IMR-90 (cell line): ENCODE data around the gene IDH3B. TPM values are rescaled to one million over a fixed set of nuclear protein-coding genes. Genes with fewer than 3 reads are reported as not detected.

Experiments
- ATAC-seq: fragments of 200-7000 bp; cut with Tn5 transposase; 2 replicates; pipeline ENCODE4 v1.9.1; 2020; ENCODE audit warnings: low read depth, mild to moderate bottlenecking, moderate library complexity
- BruUV-seq: library from RNA; stranded (reverse); fragments of 400-500 nt; replicated peaks from 2 replicates; lab custom pipeline; 2021; lab: Mats Ljungman, UMichigan
- CTCF ChIA-PET: fragments of 300-600 bp; formaldehyde crosslinking; extraction: SDS; loops from one replicate; lab custom pipeline; 2021; ENCODE audit warnings: antibody characterized with exemption; lab: Yijun Ruan, JAX
- POLR2A ChIA-PET: fragments of 300-600 bp; sonication (Branson Sonifier 250); formaldehyde crosslinking; loops from one replicate; lab custom pipeline; 2022; ENCODE audit warnings: antibody characterized with exemption; ENCODE audit not compliant: unreplicated experiment; lab: Charles Lee
- DNase-seq: peaks from one replicate; pipeline ENCODE4 v3.0.0; 2013
- H2AFZ ChIP-seq: replicated peaks from 2 replicates; pipeline ENCODE3; 2013; ENCODE audit warnings: low read length, mild to moderate bottlenecking; ENCODE audit not compliant: poor library complexity
- H2AK5ac ChIP-seq: 2 replicates; pipeline ENCODE4 v1.6.1; 2013; ENCODE audit warnings: low read depth, low read length, inconsistent platforms
- H2AK9ac ChIP-seq: replicated peaks from 2 replicates; pipeline ENCODE3; 2013; ENCODE audit warnings: mild to moderate bottlenecking, low read depth, low read length, moderate library complexity; ENCODE audit not compliant: poor library complexity
- H2BK120ac ChIP-seq: 2 replicates; pipeline ENCODE4 v1.6.1; 2013; ENCODE audit warnings: low read depth, low read length, inconsistent platforms
- H2BK15ac ChIP-seq: 3 replicates; pipeline ENCODE4 v1.6.1; 2013; ENCODE audit warnings: low read depth, low read length, inconsistent platforms
- H2BK20ac ChIP-seq: 2 replicates; pipeline ENCODE4 v1.6.1; 2013; ENCODE audit warnings: low read depth, mild to moderate bottlenecking, inconsistent platforms, low read length, moderate library complexity
- H2BK5ac ChIP-seq: 2 replicates; pipeline ENCODE4 v1.6.1; 2013; ENCODE audit warnings: mild to moderate bottlenecking, low read depth, low read length, inconsistent platforms; ENCODE audit not compliant: poor library complexity, severe bottlenecking
- H3K14ac ChIP-seq: replicated peaks from 2 replicates; pipeline ENCODE4 v1.6.1; 2013; ENCODE audit warnings: low read depth, low read length, inconsistent platforms
- H3K18ac ChIP-seq: 2 replicates; pipeline ENCODE4 v1.6.1; 2013; ENCODE audit warnings: low read depth, low read length, control low read depth
- H3K23ac ChIP-seq: 2 replicates; pipeline ENCODE4 v1.6.1; 2013; ENCODE audit warnings: low read depth, low read length, inconsistent platforms
- H3K27ac ChIP-seq: 2 replicates; pipeline ENCODE4 v1.5.1; 2013; ENCODE audit warnings: mild to moderate bottlenecking, control low read depth, low read length; ENCODE audit not compliant: insufficient read depth
- H3K27me3 ChIP-seq: 2 replicates; pipeline ENCODE4 v1.6.1; 2013; ENCODE audit warnings: low read length; ENCODE audit not compliant: control insufficient read depth, insufficient read depth
- H3K36me3 ChIP-seq: 2 replicates; pipeline ENCODE4 v1.6.1; 2013; ENCODE audit warnings: low read length, mixed read lengths; ENCODE audit not compliant: control insufficient read depth, insufficient read depth
- H3K4ac ChIP-seq: 2 replicates; pipeline ENCODE4 v1.6.1; 2013; ENCODE audit warnings: low read depth, low read length, inconsistent platforms
- H3K4me1 ChIP-seq: 2 replicates; pipeline ENCODE4 v1.6.1; 2013; ENCODE audit warnings: low read length, mixed read lengths; ENCODE audit not compliant: control insufficient read depth, insufficient read depth
- H3K4me2 ChIP-seq: 2 replicates; pipeline ENCODE4 v1.6.1; 2013; ENCODE audit warnings: low read depth, mild to moderate bottlenecking, control low read depth, low read length, moderate library complexity
- H3K4me3 ChIP-seq: 2 replicates; pipeline ENCODE4 v1.5.1; 2013; ENCODE audit warnings: low read depth, mild to moderate bottlenecking, control low read depth, low read length, moderate library complexity; ENCODE audit not compliant: insufficient read depth
- H3K56ac ChIP-seq: 2 replicates; pipeline ENCODE4 v1.6.1; 2013; ENCODE audit warnings: low read length, inconsistent platforms; ENCODE audit not compliant: insufficient read depth; ENCODE audit errors: extremely low read depth
- H3K79me1 ChIP-seq, 2 experiments: 2 replicates each; pipeline ENCODE4 v1.6.1; 2013; ENCODE audit warnings: low read length in 2 of 2, inconsistent platforms in 1 of 2, low read depth in 1 of 2
- H3K9ac ChIP-seq: 2 replicates; pipeline ENCODE4 v1.6.1; 2013; ENCODE audit warnings: low read depth, low read length, control low read depth
- H3K9me1 ChIP-seq: 2 replicates; pipeline ENCODE4 v1.6.1; 2013; ENCODE audit warnings: low read length, inconsistent platforms; ENCODE audit not compliant: insufficient read depth
- H3K9me3 ChIP-seq: 2 replicates; pipeline ENCODE4 v1.6.1; 2013; ENCODE audit warnings: low read length; ENCODE audit not compliant: control insufficient read depth, insufficient read depth
- H4K20me1 ChIP-seq: 2 replicates; pipeline ENCODE4 v1.6.1; 2013; ENCODE audit warnings: low read length, inconsistent platforms; ENCODE audit not compliant: insufficient read depth
- H4K5ac ChIP-seq: 2 replicates; pipeline ENCODE4 v1.6.1; 2013; ENCODE audit warnings: mild to moderate bottlenecking, low read depth, low read length, control low read depth
- H4K8ac ChIP-seq, 2 experiments: 2 replicates each; pipeline ENCODE4 v1.6.1; 2013; ENCODE audit warnings: low read depth in 2 of 2, low read length in 2 of 2, control low read depth in 1 of 2, inconsistent platforms in 1 of 2
- H4K91ac ChIP-seq: 2 replicates; pipeline ENCODE4 v1.6.1; 2013; ENCODE audit warnings: low read depth, low read length, inconsistent platforms; ENCODE audit not compliant: insufficient read depth
- ELK1 ChIP-seq: fragments of 150-350 bp; IDR thresholded peaks from 2 replicates; pipeline ENCODE4 v1.6.1; 2016; ENCODE audit warnings: low read depth, mild to moderate bottlenecking, low read length, moderate library complexity, borderline replicate concordance
- MAFK ChIP-seq: IDR thresholded peaks from 2 replicates; pipeline ENCODE4 v1.6.1; 2012; ENCODE audit warnings: low read depth, low read length, improper control_type of control experiment
- MAZ ChIP-seq: IDR thresholded peaks from 2 replicates; pipeline ENCODE4 v1.6.1; 2012; ENCODE audit warnings: low read depth, mild to moderate bottlenecking, low read length, improper control_type of control experiment, moderate library complexity, borderline replicate concordance
- POLR2A ChIP-seq: IDR thresholded peaks from 2 replicates; pipeline ENCODE4 v1.6.1; 2012; ENCODE audit warnings: mild to moderate bottlenecking, low read depth, low read length
- WGBS, 2 experiments: methylation state at CpG; one replicate each; pipeline versions ENCODE4 v1.1.5 to v1.1.7; 2013; ENCODE audit warnings: missing lambda C conversion rate in 2 of 2; ENCODE audit not compliant: insufficient read length in 1 of 2; ENCODE audit errors: extremely low coverage in 2 of 2; 5-methylcytosine and 5-hydroxymethylcytosine counted together
- dilution Hi-C: fragments of 300-500 bp; cut with HindIII; formaldehyde crosslinking; loops from one replicate; pipeline ENCODE4 v1.14.3; 2018; ENCODE audit warnings: low sequenced_read_pairs; ENCODE audit not compliant: unreplicated experiment
- in situ Hi-C: fragments of 300-500 bp; cut with MboI; formaldehyde crosslinking; loops from 3 replicates; pipeline ENCODE4 v1.14.3; 2019; ENCODE audit warnings: low sequenced_read_pairs, inconsistent platforms, mixed read lengths
- intact Hi-C: fragments of 100-400 bp; cut with micrococcal nuclease; formaldehyde crosslinking; loops from 2 replicates; pipeline ENCODE4 v1.10.0; 2022
- polyA plus RNA-seq, 3 experiments: library from polyadenylated mRNA; depleted of rRNA; stranded (reverse); fragments of >200 nt; gene quantifications; 2 replicates each; pipeline ENCODE4 v1.2.3, GENCODE V29; 2012; ENCODE audit warnings: low replicate concordance in 1 of 3
- total RNA-seq: library from RNA; depleted of rRNA; stranded (reverse); fragments of >200 nt; gene quantifications from 2 replicates; pipeline ENCODE4 v1.2.3, GENCODE V29; 2012

The IDH3B gene
- total and polyA plus RNA-seq, 2 of the 4 experiments (the other 2 are of a cell fraction) = 151 to 160 TPM

GRCh38 chr20:2691127-2691526, 27.1 kb upstream of the IDH3B start:
- H3K14ac ChIP-seq = no peak overlapping the region
- in situ Hi-C loops (no loop called here), dilution Hi-C loops (no loop called here), intact Hi-C loops (no loop called here)
- peaks cover 59% of the 10 kb centered on the region for H3K27me3 ChIP-seq
- no peaks in the 10 kb centered on the region for H3K4me1 ChIP-seq
- H3K4ac ChIP-seq = no peak overlapping the region
- no TSS peak for BruUV-seq
- no peaks in the 10 kb centered on the region for H3K36me3 ChIP-seq
- H2BK20ac ChIP-seq = no peak overlapping the region
- H4K91ac ChIP-seq = no peak overlapping the region
- DNase-seq (no peak), ATAC-seq (no peak)
- H3K9me1 ChIP-seq = no peaks in the 10 kb centered on the region; the same call in 1 of the 2 replicates
- H2BK120ac ChIP-seq = no peak overlapping the region
- H3K9me3 ChIP-seq = no peaks in the 10 kb centered on the region
- ChIA-PET POLR2A (no interaction called here), CTCF (interaction anchor here (0.6 kb wide), 1 partner anchor 24 kb away, joined by 3 read pairs; no protein-coding TSS in a partner anchor)
- no peak overlapping the region for H3K18ac ChIP-seq
- WGBS, 2 experiments = no CpG with 5 or more reads among the region's 8 CpGs
- no peak overlapping the region for H3K27ac ChIP-seq
- no peak overlapping the region for H4K5ac ChIP-seq
- H2AK9ac ChIP-seq = no peak overlapping the region
- H3K79me1 ChIP-seq = no peaks in the 10 kb centered on the region
- H2AK5ac ChIP-seq = no peak overlapping the region
- no peaks in the 10 kb centered on the region; the same call in 1 of the 2 replicates for H4K20me1 ChIP-seq
- H3K23ac ChIP-seq = no peak overlapping the region
- H4K8ac ChIP-seq = no peak overlapping the region
- no peak overlapping the region for H3K56ac ChIP-seq
- H2AFZ ChIP-seq = no peak overlapping the region
- H3K4me2 ChIP-seq = no peak overlapping the region
- H2BK5ac ChIP-seq = no peak overlapping the region
- no peak for TF ChIP-seq ELK1
- TF ChIP-seq MAZ = no peak
- TF ChIP-seq POLR2A = no peak
- TF ChIP-seq MAFK = no peak
- H3K9ac ChIP-seq = no peak overlapping the region
- no peak overlapping the region for H2BK15ac ChIP-seq
- H3K4me3 ChIP-seq = no peak overlapping the region
